SK-N-SH (cell line): ENCODE measurements around the gene RASIP1. TPM values are rescaled to one million over a fixed set of nuclear protein-coding genes. Genes with fewer than 3 reads are reported as not detected.

Experiments used
- CTCF ChIA-PET: fragments of 300-600, 350-600 bp; formaldehyde crosslinking; extraction: SDS; loops from one replicate; lab custom pipeline; 2021; lab: Yijun Ruan, JAX
- POLR2A ChIA-PET: fragments of 350-600 bp; sonication (Branson Sonifier 250); formaldehyde crosslinking; extraction: SDS; loops from one replicate; lab custom pipeline; 2020; ENCODE audit warnings: antibody characterized with exemption, inconsistent platforms; lab: Yijun Ruan, JAX
- DNase-seq: peaks from one replicate; pipeline ENCODE4 v3.0.0; 2012
- H2AFZ ChIP-seq: fragments of 200-600 bp; sonication (generic); 2 replicates; pipeline ENCODE4 v1.8.1; 2016; ENCODE audit warnings: antibody characterized with exemption, mild to moderate bottlenecking, low read depth
- H3F3A ChIP-seq: fragments of 200-600 bp; sonication (generic); replicated peaks from 2 replicates; pipeline ENCODE3; 2016; ENCODE audit warnings: antibody characterized with exemption, mild to moderate bottlenecking; ENCODE audit not compliant: insufficient read depth
- H3K27ac ChIP-seq, 2 experiments: fragments of 200-500 bp in 1 of 2; fragments of 200-600 bp in 1 of 2; sonication (Bioruptor generic) in 1 of 2; sonication (generic), shearing (Covaris generic) in 1 of 2; 2 replicates each; pipeline versions ENCODE4 v1.5.1 to v1.6.1; 2014 to 2016; ENCODE audit warnings: low read depth in 2 of 2, inconsistent platforms in 1 of 2, low read length in 1 of 2, mild to moderate bottlenecking in 1 of 2, mixed read lengths in 1 of 2
- H3K27me3 ChIP-seq: fragments of 200-600 bp; sonication (generic), shearing (Covaris generic); 2 replicates; pipeline ENCODE4 v1.6.1; 2016; ENCODE audit warnings: mixed run types; ENCODE audit not compliant: insufficient read depth
- H3K36me3 ChIP-seq, 2 experiments: fragments of 200-500 bp in 1 of 2; fragments of 200-600 bp in 1 of 2; sonication (Bioruptor generic) in 1 of 2; sonication (generic) in 1 of 2; replicated peaks in 1 of 2; 2 replicates each; pipeline versions ENCODE3 to v1.5.1; 2014 to 2016; ENCODE audit warnings: low read length in 1 of 2, mild to moderate bottlenecking in 1 of 2; ENCODE audit not compliant: insufficient read depth in 2 of 2, control insufficient read depth in 1 of 2
- H3K4me1 ChIP-seq, 2 experiments: fragments of 200-500 bp in 1 of 2; fragments of 200-600 bp in 1 of 2; sonication (Bioruptor generic) in 1 of 2; sonication (generic), shearing (Covaris generic) in 1 of 2; 2 replicates each; pipeline versions ENCODE4 v1.5.1 to v1.6.1; 2014 to 2016; ENCODE audit warnings: low read depth in 1 of 2, low read length in 1 of 2, mixed run types in 1 of 2; ENCODE audit not compliant: insufficient read depth in 2 of 2, control insufficient read depth in 1 of 2
- H3K4me2 ChIP-seq: fragments of 200-600 bp; sonication (generic), shearing (Covaris generic); 2 replicates; pipeline ENCODE4 v1.6.1; 2017; ENCODE audit warnings: mixed run types
- H3K4me3 ChIP-seq, 2 experiments: fragments of 200-500 bp in 1 of 2; fragments of 200-600 bp in 1 of 2; sonication (Bioruptor generic) in 1 of 2; sonication (generic), shearing (Covaris generic) in 1 of 2; 2 replicates each; pipeline versions ENCODE4 v1.5.1 to v1.8.1; 2014 to 2016; ENCODE audit warnings: low read depth in 2 of 2, inconsistent platforms in 1 of 2, low read length in 1 of 2, mild to moderate bottlenecking in 1 of 2, mixed read lengths in 1 of 2, moderate library complexity in 1 of 2
- H3K79me2 ChIP-seq: fragments of 200-600 bp; sonication (generic); 2 replicates; pipeline ENCODE4 v1.8.1; 2017; ENCODE audit warnings: mild to moderate bottlenecking; ENCODE audit not compliant: insufficient read depth
- H3K9ac ChIP-seq: fragments of 200-600 bp; sonication (generic); 2 replicates; pipeline ENCODE4 v1.6.1; 2017; ENCODE audit warnings: mixed run types
- H3K9me2 ChIP-seq: fragments of 200-600 bp; sonication (generic); 2 replicates; pipeline ENCODE4 v1.6.1; 2017; ENCODE audit warnings: mixed run types
- H3K9me3 ChIP-seq: fragments of 200-600 bp; sonication (generic); 2 replicates; pipeline ENCODE4 v1.6.1; 2017; ENCODE audit warnings: mixed run types, mild to moderate bottlenecking, moderate library complexity
- H4K20me1 ChIP-seq: fragments of 200-600 bp; sonication (generic); 2 replicates; pipeline ENCODE4 v1.6.1; 2017; ENCODE audit warnings: mild to moderate bottlenecking, mixed run types; ENCODE audit not compliant: insufficient read depth
- ELF1 ChIP-seq: IDR thresholded peaks from 2 replicates; pipeline ENCODE4 v1.4.0; 2012
- EP300 ChIP-seq, 2 experiments: IDR thresholded peaks; 2 replicates each; pipeline versions ENCODE4 v1.4.0 to v1.6.1; 2012; ENCODE audit warnings: borderline replicate concordance in 1 of 2, low read depth in 1 of 2, low read length in 1 of 2
- EZH2phosphoT487 ChIP-seq: fragments of 200-600 bp; sonication (generic); IDR thresholded peaks from 2 replicates; pipeline ENCODE4 v1.6.1; 2017; ENCODE audit warnings: low read depth, mixed run types, mild to moderate bottlenecking, antibody characterized with exemption, moderate library complexity, borderline replicate concordance
- FOSL2 ChIP-seq: IDR thresholded peaks from 2 replicates; pipeline ENCODE4 v1.4.0; 2012; ENCODE audit warnings: low read depth, mild to moderate bottlenecking, moderate library complexity, borderline replicate concordance
- FOXJ3 ChIP-seq: sonication (generic); formaldehyde crosslinking; IDR thresholded peaks from 2 replicates; pipeline ENCODE4 v1.5.1; 2020; ENCODE audit warnings: mild to moderate bottlenecking, missing genetic modification reagents
- GATA2 ChIP-seq: sonication (generic); formaldehyde crosslinking; IDR thresholded peaks from 2 replicates; pipeline ENCODE4 v1.5.0; 2020; ENCODE audit warnings: mild to moderate bottlenecking, missing genetic modification reagents
- IRF3 ChIP-seq: fragments of 150-350 bp; IDR thresholded peaks from 2 replicates; pipeline ENCODE4 v1.6.1; 2016; ENCODE audit warnings: mild to moderate bottlenecking, low read depth, low read length
- JUND ChIP-seq: IDR thresholded peaks from 2 replicates; pipeline ENCODE4 v1.4.0; 2012
- MEF2A ChIP-seq: IDR thresholded peaks from 2 replicates; pipeline ENCODE4 v1.4.0; 2012; ENCODE audit warnings: low read depth, borderline replicate concordance
- MXI1 ChIP-seq: IDR thresholded peaks from 2 replicates; pipeline ENCODE4 v1.6.1; 2012; ENCODE audit warnings: mild to moderate bottlenecking, low read depth, low read length, improper control_type of control experiment
- NFIC ChIP-seq: IDR thresholded peaks from 2 replicates; pipeline ENCODE4 v1.4.0; 2012; ENCODE audit warnings: borderline replicate concordance
- NRF1 ChIP-seq: IDR thresholded peaks from 2 replicates; pipeline ENCODE4 v1.6.1; 2012; ENCODE audit warnings: low read depth, mild to moderate bottlenecking, low read length
- RCOR1 ChIP-seq: fragments of 150-350 bp; IDR thresholded peaks from 2 replicates; pipeline ENCODE4 v1.6.1; 2017; ENCODE audit warnings: antibody characterized with exemption, low read length
- REST ChIP-seq: IDR thresholded peaks from 2 replicates; pipeline ENCODE4 v1.6.1; 2012; ENCODE audit warnings: mild to moderate bottlenecking, low read depth, low read length, moderate library complexity
- SIN3A ChIP-seq: IDR thresholded peaks from 2 replicates; pipeline ENCODE4 v1.6.1; 2012; ENCODE audit warnings: low read depth, mild to moderate bottlenecking, low read length, moderate library complexity, borderline replicate concordance
- SMC3 ChIP-seq: IDR thresholded peaks from 2 replicates; pipeline ENCODE4 v1.6.1; 2012; ENCODE audit warnings: low read depth, low read length, improper control_type of control experiment
- TCF12 ChIP-seq: IDR thresholded peaks from 2 replicates; pipeline ENCODE4 v1.4.0; 2012
- YY1 ChIP-seq: IDR thresholded peaks from 2 replicates; pipeline ENCODE4 v1.4.0; 2012; ENCODE audit warnings: low read depth, mild to moderate bottlenecking
- ZBTB33 ChIP-seq: IDR thresholded peaks from 2 replicates; pipeline ENCODE4 v1.4.0; 2012; ENCODE audit warnings: low read depth, borderline replicate concordance
- WGBS: methylation state at CpG from one replicate; pipeline ENCODE4 v1.1.6; 2017; ENCODE audit warnings: low lambda C conversion rate; 5-methylcytosine and 5-hydroxymethylcytosine counted together
- polyA plus RNA-seq, 3 experiments: library from polyadenylated mRNA; depleted of rRNA; stranded (reverse); fragments of >200 nt; gene quantifications; 2 replicates each; pipeline ENCODE4 v1.2.3, GENCODE V29; 2012

Gene RASIP1
- polyA plus RNA-seq, 1 of the 3 experiments (the other 2 are of a cell fraction): 0.41 TPM

GRCh38 chr19:48752496-48753365, 12.3 kb upstream of the RASIP1 start, which contains the start of gene FUT1:
Gene FUT1 (minus strand): TSS chr19:48752641. CDS start chr19:48751281, 1,360 bp downstream.
- Histone ChIP-seq H3K27me3 (peaks cover 6% of the 10 kb centered on the region; the same call in 1 of the 2 replicates), H3F3A (no peaks in the 10 kb centered on the region), H3K4me3 (peak within 1 kb of the TSS; percentile 35 to 46; a peak in 3 of 4 replicates), H2AFZ (no peak within 1 kb of the TSS), H3K4me2 (peak within 1 kb of the TSS; percentile 71), H3K4me1 (peaks cover 0 to 7% of the 10 kb centered on the region in 2 experiments; a peak in 1 of 4 replicates), H3K9me2 (no peaks in the 10 kb centered on the region), H3K36me3 (no peaks in the 10 kb centered on the region), H3K9ac (no peak within 1 kb of the TSS), H3K27ac (no peak within 1 kb of the TSS), H3K9me3 (no peaks in the 10 kb centered on the region), H4K20me1 (no peaks in the 10 kb centered on the region), H3K79me2 (no peaks in the 10 kb centered on the region)
- WGBS: 22% methylated on average over 24 of the region's 73 CpGs
- DNase-seq: peak; percentile 82
- POLR2A ChIA-PET: no interaction called here
- TF ChIP-seq IRF3: no peak
- TF ChIP-seq RCOR1: no peak
- no peak for TF ChIP-seq NRF1
- TF ChIP-seq SIN3A: no peak
- TF ChIP-seq FOXJ3: no peak
- CTCF ChIA-PET: interaction anchor here (1.0 to 1.5 kb wide), 3 partner anchors 29 to 107 kb away, joined by 3 to 5 read pairs (median 3); partner anchors contain the start of gene CA11

GRCh38 chr19:48751845-48752495, 11.6 kb upstream of the RASIP1 start:
- H3K27ac ChIP-seq: no peak overlapping the region
- CTCF ChIA-PET: interaction anchor here (1.0 to 1.5 kb wide), 2 partner anchors 30 to 106 kb away, joined by 3 to 5 read pairs; partner anchors contain the start of gene CA11
- POLR2A ChIA-PET: interaction anchor here (0.7 kb wide), 1 partner anchor 31 kb away, joined by 3 read pairs; no protein-coding TSS in a partner anchor
- H3K27me3 ChIP-seq: peaks cover 6% of the 10 kb centered on the region; the same call in 1 of the 2 replicates
- no peak for DNase-seq
- H3K4me3 ChIP-seq: peak overlapping the region; percentile 35 to 46; a peak in 3 of 4 replicates
- no peak overlapping the region for H2AFZ ChIP-seq
- H3K9me2 ChIP-seq: no peaks in the 10 kb centered on the region
- H3K36me3 ChIP-seq: no peaks in the 10 kb centered on the region
- H3K79me2 ChIP-seq: no peaks in the 10 kb centered on the region
- H3K4me2 ChIP-seq: peak overlapping the region; percentile 71
- no peaks in the 10 kb centered on the region for H3K9me3 ChIP-seq
- 97% methylated on average over 19 of the region's 20 CpGs for WGBS
- no peaks in the 10 kb centered on the region for H4K20me1 ChIP-seq
- no peaks in the 10 kb centered on the region for H3F3A ChIP-seq
- H3K4me1 ChIP-seq: peaks cover 0 to 7% of the 10 kb centered on the region in 2 experiments; a peak in 1 of 4 replicates
- no peak overlapping the region for H3K9ac ChIP-seq
- TF ChIP-seq MEF2A: no peak
- no peak for TF ChIP-seq RCOR1
- TF ChIP-seq JUND: no peak
- no peak for TF ChIP-seq FOSL2
- no peak for TF ChIP-seq MXI1
- TF ChIP-seq ELF1: no peak
- no peak for TF ChIP-seq TCF12
- TF ChIP-seq EP300 (IDR thresholded peaks at IDR 0.05; ENCODE audit: borderline replicate concordance in 1 of 2, low read depth in 1 of 2, low read length in 1 of 2): no peak
- no peak for TF ChIP-seq NFIC
- TF ChIP-seq YY1: no peak
- TF ChIP-seq ZBTB33: no peak
- no peak for TF ChIP-seq EZH2phosphoT487
- TF ChIP-seq REST: no peak
- TF ChIP-seq SMC3: no peak
- TF ChIP-seq GATA2 (CRISPR knock-in tag): no peak
